Trophoblast cell (in vitro differentiated cells and primary cell): ENCODE data around the gene GHR. TPM values are rescaled to one million over a fixed set of nuclear protein-coding genes. Genes with fewer than 3 reads are reported as not detected.

Source experiments
- DNase-seq, 2 donors: peaks; one replicate each; pipeline ENCODE4 v3.0.0-alpha.2; 2016
- H2AFZ ChIP-seq: 2 replicates; pipeline ENCODE4 v1.6.1; 2013; ENCODE audit warnings: low read length, moderate library complexity, mild to moderate bottlenecking; ENCODE audit not compliant: insufficient read depth, poor library complexity
- H2AK5ac ChIP-seq: 2 replicates; pipeline ENCODE4 v1.6.1; 2013; ENCODE audit warnings: mild to moderate bottlenecking, low read length
- H2BK120ac ChIP-seq: 2 replicates; pipeline ENCODE4 v1.6.1; 2013; ENCODE audit warnings: low read length, mild to moderate bottlenecking, moderate library complexity; ENCODE audit not compliant: insufficient read depth, poor library complexity
- H2BK12ac ChIP-seq: 2 replicates; pipeline ENCODE4 v1.6.1; 2013; ENCODE audit warnings: mild to moderate bottlenecking, low read length, moderate library complexity
- H2BK5ac ChIP-seq: 2 replicates; pipeline ENCODE4 v1.6.1; 2013; ENCODE audit warnings: low read length, low read depth, moderate library complexity, mild to moderate bottlenecking; ENCODE audit not compliant: poor library complexity
- H3K14ac ChIP-seq: 2 replicates; pipeline ENCODE4 v1.6.1; 2013; ENCODE audit warnings: mild to moderate bottlenecking, low read length
- H3K18ac ChIP-seq: 2 replicates; pipeline ENCODE4 v1.6.1; 2013; ENCODE audit warnings: mild to moderate bottlenecking, low read length
- H3K23ac ChIP-seq: 2 replicates; pipeline ENCODE4 v1.6.1; 2013; ENCODE audit warnings: low read length
- H3K27ac ChIP-seq: 2 replicates; pipeline ENCODE4 v1.5.1; 2013; ENCODE audit warnings: low read depth, mild to moderate bottlenecking, inconsistent platforms, low read length, moderate library complexity
- H3K27me3 ChIP-seq: 2 replicates; pipeline ENCODE4 v1.6.1; 2013; ENCODE audit warnings: inconsistent platforms, mild to moderate bottlenecking, low read length, moderate library complexity; ENCODE audit not compliant: insufficient read depth
- H3K36me3 ChIP-seq, 2 experiments: 1 replicate in 1 of 2; 2 replicates in 1 of 2; pipeline ENCODE4 v1.6.1; 2013; ENCODE audit warnings: low read length in 2 of 2, mild to moderate bottlenecking in 2 of 2, moderate library complexity in 1 of 2; ENCODE audit not compliant: insufficient read depth in 2 of 2, control insufficient read depth in 1 of 2
- H3K4ac ChIP-seq: 2 replicates; pipeline ENCODE4 v1.6.1; 2013; ENCODE audit warnings: low read depth, mild to moderate bottlenecking, low read length, moderate library complexity
- H3K4me1 ChIP-seq, 2 experiments: 1 replicate in 1 of 2; 2 replicates in 1 of 2; pipeline ENCODE4 v1.6.1; 2013; ENCODE audit warnings: low read length in 2 of 2, mild to moderate bottlenecking in 2 of 2, moderate library complexity in 1 of 2; ENCODE audit not compliant: insufficient read depth in 2 of 2, control insufficient read depth in 1 of 2
- H3K4me2 ChIP-seq: 2 replicates; pipeline ENCODE4 v1.6.1; 2013; ENCODE audit warnings: inconsistent platforms, mild to moderate bottlenecking, low read length, moderate library complexity
- H3K4me3 ChIP-seq: 2 replicates; pipeline ENCODE4 v1.5.1; 2013; ENCODE audit warnings: mild to moderate bottlenecking, low read depth, low read length, inconsistent platforms
- H3K79me1 ChIP-seq: one replicate; pipeline ENCODE4 v1.6.1; 2013; ENCODE audit warnings: low read length
- H3K79me2 ChIP-seq: 2 replicates; pipeline ENCODE4 v1.6.1; 2013; ENCODE audit warnings: low read length, mild to moderate bottlenecking; ENCODE audit not compliant: control insufficient read depth, insufficient read depth, poor library complexity
- H3K9ac ChIP-seq: 2 replicates; pipeline ENCODE4 v1.6.1; 2013; ENCODE audit warnings: mild to moderate bottlenecking, low read length
- H3K9me3 ChIP-seq: 2 replicates; pipeline ENCODE4 v1.6.1; 2013; ENCODE audit warnings: low read depth, mild to moderate bottlenecking, control low read depth, inconsistent platforms, low read length; ENCODE audit not compliant: insufficient read depth
- H4K12ac ChIP-seq: 2 replicates; pipeline ENCODE4 v1.6.1; 2013; ENCODE audit warnings: low read depth, mild to moderate bottlenecking, low read length, moderate library complexity
- H4K8ac ChIP-seq: 2 replicates; pipeline ENCODE4 v1.6.1; 2013; ENCODE audit warnings: low read depth, mild to moderate bottlenecking, low read length, moderate library complexity
- H4K91ac ChIP-seq: one replicate; pipeline ENCODE4 v1.6.1; 2013; ENCODE audit warnings: low read depth, mild to moderate bottlenecking, low read length, moderate library complexity
- WGBS: extraction: QIAGEN DNeasy Blood & Tissue Kit; methylation state at CpG from one replicate; pipeline ENCODE4 v1.1.7; 2013; ENCODE audit warnings: missing lambda C conversion rate; ENCODE audit not compliant: insufficient read length, insufficient coverage; ENCODE audit errors: extremely low coverage; 5-methylcytosine and 5-hydroxymethylcytosine counted together
- polyA plus RNA-seq: library from polyadenylated mRNA; stranded (reverse); fragments of 200-250 nt; gene quantifications from 2 replicates; pipeline ENCODE4 v1.2.3, GENCODE V29; 2013

The GHR gene
- 2.1 and 2.6 TPM in 2 replicates for polyA plus RNA-seq

GRCh38 chr5:42423285-42424165 lies at the start of gene GHR:
TSS of gene GHR (plus strand) at chr5:42423439. CDS start at chr5:42565875, 142,436 bp downstream.
- H4K8ac ChIP-seq: no peak within 1 kb of the TSS

DNA sequence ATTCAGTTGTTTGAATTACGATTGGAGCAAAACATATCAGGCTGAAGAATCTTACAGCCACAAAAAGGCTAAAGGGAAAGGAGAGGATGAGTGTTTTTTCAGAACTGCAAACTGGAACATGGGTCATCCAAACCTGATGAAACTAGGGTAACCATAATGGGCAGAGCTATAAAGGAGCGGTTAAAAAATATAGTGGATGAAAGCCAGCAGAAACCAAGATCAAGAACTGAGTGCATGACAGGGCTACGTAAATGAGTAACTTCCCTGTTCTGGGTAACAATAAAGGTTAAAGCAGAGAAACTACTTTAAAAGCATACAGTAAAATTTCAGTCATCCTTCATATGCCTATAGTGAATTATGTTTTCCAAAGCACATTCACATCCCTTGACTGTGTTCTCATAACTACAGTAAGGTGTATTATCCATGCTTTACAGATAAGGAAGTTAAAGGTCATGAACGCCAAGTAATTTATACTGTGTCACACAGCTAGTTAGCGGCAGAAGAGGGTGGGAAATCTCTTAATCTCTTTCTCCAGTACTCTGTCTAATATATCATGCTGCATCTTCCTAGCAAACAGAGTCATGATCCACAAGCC lies 48.5 kb upstream of the GHR start:
- Histone ChIP-seq H3K23ac (no peak overlapping the region), H4K12ac (no peak overlapping the region), H3K79me2 (no peaks in the 10 kb centered on the region), H2AFZ (no peak overlapping the region), H3K27me3 (no peaks in the 10 kb centered on the region), H3K79me1 (no peaks in the 10 kb centered on the region), H3K9me3 (peaks cover 1% of the 10 kb centered on the region), H4K91ac (no peak overlapping the region), H2BK5ac (no peak overlapping the region), H3K4ac (no peak overlapping the region), H2AK5ac (no peak overlapping the region), H3K4me3 (no peak overlapping the region), H2BK12ac (no peak overlapping the region), H3K18ac (no peak overlapping the region), H3K36me3 (no peaks in the 10 kb centered on the region), H3K4me1 (no peaks in the 10 kb centered on the region), H4K8ac (no peak overlapping the region), H3K14ac (no peak overlapping the region), H2BK120ac (no peak overlapping the region), H3K4me2 (no peak overlapping the region), H3K9ac (no peak overlapping the region), H3K27ac (no peak overlapping the region)
- WGBS: no CpG with 5 or more reads among the region's 5 CpGs
- DNase-seq: no peak

More at GRCh38 chr5:42423285-42424165, at the start of gene GHR:
- DNase-seq: peak; percentile 73 to 93
- no peaks in the 10 kb centered on the region for H3K27me3 ChIP-seq
- no peaks in the 10 kb centered on the region for H3K9me3 ChIP-seq
- peak within 1 kb of the TSS; percentile 85 for H3K4me2 ChIP-seq
- peak within 1 kb of the TSS; percentile 19 for H3K18ac ChIP-seq
- no peak within 1 kb of the TSS for H3K23ac ChIP-seq
- H3K9ac ChIP-seq: no peak within 1 kb of the TSS
- peaks cover 0 to 7% of the 10 kb centered on the region in 2 experiments for H3K4me1 ChIP-seq
- H2AFZ ChIP-seq: peak within 1 kb of the TSS; percentile 79
- WGBS: no CpG with 5 or more reads among the region's 60 CpGs
- no peak within 1 kb of the TSS for H4K12ac ChIP-seq
- H2BK120ac ChIP-seq: no peak within 1 kb of the TSS
- peak within 1 kb of the TSS; percentile 79 for H3K4me3 ChIP-seq
- no peak within 1 kb of the TSS for H3K4ac ChIP-seq
- peak within 1 kb of the TSS; percentile 39 for H3K27ac ChIP-seq
- H2BK12ac ChIP-seq: no peak within 1 kb of the TSS
- no peak within 1 kb of the TSS for H2AK5ac ChIP-seq
- H3K14ac ChIP-seq: no peak within 1 kb of the TSS
- H3K79me2 ChIP-seq: no peaks in the 10 kb centered on the region
- H2BK5ac ChIP-seq: no peak within 1 kb of the TSS
- no peaks in the 10 kb centered on the region for H3K36me3 ChIP-seq
- H3K79me1 ChIP-seq: no peaks in the 10 kb centered on the region
- H4K91ac ChIP-seq: peak within 1 kb of the TSS; percentile 32

DNA sequence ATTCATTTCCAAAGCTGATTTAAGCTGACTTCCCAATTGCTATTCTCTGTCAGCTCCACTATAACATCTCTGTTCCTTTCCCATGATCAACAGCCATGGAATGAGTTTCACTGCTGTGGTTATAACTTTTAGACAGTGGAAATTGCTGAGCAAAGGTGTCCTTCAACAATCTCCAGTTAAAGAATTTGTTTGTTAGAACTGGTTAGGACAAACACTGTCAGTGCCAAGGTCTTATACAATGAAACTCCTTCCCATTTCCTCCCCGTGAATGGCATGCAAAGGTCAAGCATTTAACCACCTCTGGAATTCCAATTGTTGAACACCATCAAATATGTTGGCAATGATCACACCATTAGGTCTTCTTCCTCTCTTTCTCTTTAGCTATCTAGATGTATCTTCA lies 45.7 kb upstream of the GHR start:
- no peaks in the 10 kb centered on the region for H3K27me3 ChIP-seq
- H3K9me3 ChIP-seq: peaks cover 1% of the 10 kb centered on the region
- no peak overlapping the region for H3K9ac ChIP-seq
- H4K91ac ChIP-seq: no peak overlapping the region
- no peak for DNase-seq
- no peaks in the 10 kb centered on the region for H3K36me3 ChIP-seq
- H2BK12ac ChIP-seq: no peak overlapping the region
- H3K18ac ChIP-seq: no peak overlapping the region
- H3K23ac ChIP-seq: no peak overlapping the region
- H2AFZ ChIP-seq: no peak overlapping the region
- no peak overlapping the region for H2BK5ac ChIP-seq
- H3K14ac ChIP-seq: no peak overlapping the region
- no peak overlapping the region for H3K27ac ChIP-seq
- H3K79me1 ChIP-seq: no peaks in the 10 kb centered on the region
- no peak overlapping the region for H3K4me2 ChIP-seq
- H3K4me1 ChIP-seq: no peaks in the 10 kb centered on the region
- H4K8ac ChIP-seq: no peak overlapping the region
- H3K4me3 ChIP-seq: no peak overlapping the region
- WGBS: no CpG with 5 or more reads among the region's 1 CpG
- H4K12ac ChIP-seq: no peak overlapping the region
- H3K79me2 ChIP-seq: no peaks in the 10 kb centered on the region
- no peak overlapping the region for H2BK120ac ChIP-seq
- H2AK5ac ChIP-seq: no peak overlapping the region
- no peak overlapping the region for H3K4ac ChIP-seq

DNA sequence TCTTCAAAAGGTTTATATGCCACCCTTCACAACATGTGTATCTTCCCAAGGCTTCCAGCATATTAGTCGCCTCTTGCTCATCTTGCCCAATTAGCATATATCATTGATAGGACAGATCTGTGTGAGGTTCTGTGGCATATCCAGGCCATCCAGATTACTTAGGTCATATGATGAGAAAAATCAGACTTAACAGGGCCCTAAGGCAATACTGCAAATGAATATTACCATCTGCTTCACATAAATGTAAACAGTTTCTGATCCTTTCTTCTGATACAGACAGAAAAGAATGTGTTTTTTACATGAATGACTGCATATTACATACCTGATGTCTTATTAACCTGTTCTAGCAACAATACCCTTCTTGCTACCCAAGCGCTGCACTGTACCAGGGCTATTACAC lies 41.3 kb upstream of the GHR start:
- Histone ChIP-seq H3K79me2 (no peaks in the 10 kb centered on the region), H2BK120ac (no peak overlapping the region), H3K4me3 (no peak overlapping the region), H4K8ac (no peak overlapping the region), H3K23ac (no peak overlapping the region), H3K14ac (no peak overlapping the region), H3K4me1 (no peaks in the 10 kb centered on the region), H3K27me3 (no peaks in the 10 kb centered on the region), H3K36me3 (no peaks in the 10 kb centered on the region), H4K91ac (no peak overlapping the region), H3K4me2 (no peak overlapping the region), H3K79me1 (no peaks in the 10 kb centered on the region), H3K9me3 (no peaks in the 10 kb centered on the region), H3K18ac (no peak overlapping the region), H4K12ac (no peak overlapping the region), H2AK5ac (no peak overlapping the region), H2BK12ac (no peak overlapping the region), H3K9ac (no peak overlapping the region), H3K27ac (no peak overlapping the region), H2BK5ac (no peak overlapping the region), H2AFZ (no peak overlapping the region), H3K4ac (no peak overlapping the region)
- WGBS: no CpG with 5 or more reads among the region's 2 CpGs
- DNase-seq: no peak
